Choroid plexus epithelial cell (primary cell): ENCODE results near the gene SF3A2.

Experiments used
- DNase-seq: peaks from one replicate; pipeline ENCODE4 v3.0.0-alpha.2; 2010; ENCODE audit warnings: low read depth
- H3K4me3 ChIP-seq: 2 replicates; pipeline ENCODE4 v1.5.1; 2011; ENCODE audit warnings: low read depth, mild to moderate bottlenecking, control low read depth, low read length, moderate library complexity
- TF ChIP-seq, protein P1 (sequence below): conservative IDR thresholded peaks from 2 replicates; pipeline ENCODE4 v1.5.1; 2011; ENCODE audit warnings: low read depth, mild to moderate bottlenecking, control low read depth, inconsistent platforms, low read length, moderate library complexity

Gene SF3A2

DNA sequence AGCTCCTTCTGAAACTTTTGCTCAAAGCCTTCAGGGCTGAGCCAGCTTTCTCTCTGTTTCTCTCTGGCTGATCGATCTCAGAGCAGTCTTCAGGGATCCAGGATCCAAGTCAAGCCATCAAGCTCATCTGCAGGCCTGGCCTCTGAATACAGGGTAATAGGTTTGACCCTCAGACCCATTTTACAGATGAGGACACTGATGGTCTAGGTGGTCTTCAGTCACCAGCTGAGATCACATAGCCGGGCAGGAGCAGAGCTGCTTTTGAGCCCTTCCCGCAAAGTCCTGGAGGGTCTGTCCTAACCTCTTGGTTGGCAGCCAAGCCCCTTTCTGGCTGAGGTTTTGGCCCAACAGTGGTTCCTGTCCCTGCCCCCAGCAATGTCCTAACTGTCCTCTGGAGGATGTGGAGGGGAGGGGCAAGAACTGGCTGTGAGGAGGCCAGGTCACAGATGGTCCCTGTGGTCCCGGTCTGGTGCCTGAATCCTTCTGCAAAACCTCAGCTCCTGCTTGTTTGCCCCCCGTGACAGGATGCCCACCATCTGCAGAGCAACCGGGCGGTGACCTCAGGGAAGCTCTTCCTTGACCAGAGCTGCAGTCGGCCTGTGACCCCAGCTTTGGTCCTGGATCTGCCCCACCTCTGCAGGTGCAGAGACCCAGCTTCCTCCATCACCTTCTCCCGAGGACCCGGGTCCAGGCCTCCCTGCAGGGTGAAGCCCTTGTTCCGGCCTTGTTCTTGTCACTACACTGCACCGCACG, 51.1 kb downstream of the SF3A2 start:
- TF ChIP-seq, protein P1, sequence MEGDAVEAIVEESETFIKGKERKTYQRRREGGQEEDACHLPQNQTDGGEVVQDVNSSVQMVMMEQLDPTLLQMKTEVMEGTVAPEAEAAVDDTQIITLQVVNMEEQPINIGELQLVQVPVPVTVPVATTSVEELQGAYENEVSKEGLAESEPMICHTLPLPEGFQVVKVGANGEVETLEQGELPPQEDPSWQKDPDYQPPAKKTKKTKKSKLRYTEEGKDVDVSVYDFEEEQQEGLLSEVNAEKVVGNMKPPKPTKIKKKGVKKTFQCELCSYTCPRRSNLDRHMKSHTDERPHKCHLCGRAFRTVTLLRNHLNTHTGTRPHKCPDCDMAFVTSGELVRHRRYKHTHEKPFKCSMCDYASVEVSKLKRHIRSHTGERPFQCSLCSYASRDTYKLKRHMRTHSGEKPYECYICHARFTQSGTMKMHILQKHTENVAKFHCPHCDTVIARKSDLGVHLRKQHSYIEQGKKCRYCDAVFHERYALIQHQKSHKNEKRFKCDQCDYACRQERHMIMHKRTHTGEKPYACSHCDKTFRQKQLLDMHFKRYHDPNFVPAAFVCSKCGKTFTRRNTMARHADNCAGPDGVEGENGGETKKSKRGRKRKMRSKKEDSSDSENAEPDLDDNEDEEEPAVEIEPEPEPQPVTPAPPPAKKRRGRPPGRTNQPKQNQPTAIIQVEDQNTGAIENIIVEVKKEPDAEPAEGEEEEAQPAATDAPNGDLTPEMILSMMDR, result no peak
- DNase-seq, result no peak
- no peak overlapping the region for H3K4me3 ChIP-seq

DNA sequence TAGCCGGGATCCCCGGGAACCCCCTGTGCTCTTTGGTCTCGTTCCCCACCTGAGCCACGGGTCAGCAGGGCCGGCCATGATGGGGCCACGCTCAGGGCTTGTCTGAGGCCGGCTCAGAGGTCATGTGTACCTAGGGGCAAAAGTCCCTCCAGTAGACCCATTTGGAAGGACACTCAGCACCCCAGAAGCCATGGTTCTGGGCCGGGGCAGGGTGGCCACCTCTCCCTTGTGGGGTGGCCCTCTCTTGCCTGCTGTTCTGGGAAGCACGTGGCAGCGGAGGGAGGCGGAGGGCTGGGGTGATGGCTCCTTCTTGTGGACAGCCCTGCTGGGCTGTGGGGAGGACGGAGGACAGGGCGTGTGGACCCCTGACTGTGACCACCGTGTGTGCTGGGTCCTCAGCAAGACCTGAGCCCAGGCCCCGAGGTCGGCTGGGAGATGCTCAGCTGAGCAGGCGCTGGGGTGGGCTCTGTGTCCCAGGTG, 51.8 kb downstream of the SF3A2 start:
- H3K4me3 ChIP-seq, result no peak overlapping the region
- TF ChIP-seq, protein P1, result no peak

DNA sequence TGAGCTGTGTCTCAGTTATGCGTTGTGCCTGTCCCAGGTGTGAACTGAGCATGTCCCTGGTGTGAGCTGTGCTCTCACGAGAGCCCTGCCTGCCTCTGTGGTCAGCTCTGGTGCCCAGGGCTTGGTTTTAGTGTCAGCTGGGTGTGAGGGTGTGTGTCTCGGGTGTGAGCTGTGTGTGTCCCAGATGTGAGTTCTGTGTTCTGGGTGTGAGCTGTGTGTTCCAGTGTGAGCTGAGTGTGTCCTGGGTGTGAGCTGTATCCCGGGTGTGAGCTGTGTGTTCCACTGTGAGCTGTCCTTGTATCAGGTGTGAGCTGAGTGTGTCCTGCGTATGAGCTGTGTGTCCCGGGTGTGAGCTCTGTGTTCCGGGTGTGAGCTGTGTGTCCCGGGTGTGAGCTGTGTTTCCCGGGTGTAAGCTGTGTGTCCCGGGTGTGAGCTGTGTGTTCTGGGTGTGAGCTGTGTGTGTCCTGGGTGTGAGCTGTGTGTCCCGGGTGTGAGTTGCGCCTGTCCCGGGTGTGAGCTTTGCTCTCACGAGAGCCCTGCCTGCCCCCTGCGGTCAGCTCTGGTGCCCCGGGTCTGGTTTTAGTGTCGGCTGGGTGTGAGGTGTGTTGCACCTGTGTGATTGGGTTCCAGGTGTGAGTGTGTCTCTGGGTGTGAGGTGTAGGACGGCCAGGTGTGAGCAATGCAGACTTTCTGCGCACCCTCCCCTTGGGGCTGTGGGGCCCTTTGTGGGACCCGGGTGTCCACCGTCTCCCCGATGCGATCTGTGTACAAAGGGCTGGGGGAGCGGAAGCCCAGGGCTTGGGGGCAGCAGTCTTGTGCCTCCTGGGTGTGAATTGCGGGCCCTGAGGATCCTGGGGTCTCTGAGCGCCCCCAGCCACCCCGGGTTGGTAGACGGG, 52.4 kb downstream of the SF3A2 start:
- H3K4me3 ChIP-seq, result no peak overlapping the region
- TF ChIP-seq, protein P1, result no peak
- DNase-seq, result no peak

More for the DNA sequence above, 51.8 kb downstream of the SF3A2 start:
- DNase-seq, result no peak

DNA sequence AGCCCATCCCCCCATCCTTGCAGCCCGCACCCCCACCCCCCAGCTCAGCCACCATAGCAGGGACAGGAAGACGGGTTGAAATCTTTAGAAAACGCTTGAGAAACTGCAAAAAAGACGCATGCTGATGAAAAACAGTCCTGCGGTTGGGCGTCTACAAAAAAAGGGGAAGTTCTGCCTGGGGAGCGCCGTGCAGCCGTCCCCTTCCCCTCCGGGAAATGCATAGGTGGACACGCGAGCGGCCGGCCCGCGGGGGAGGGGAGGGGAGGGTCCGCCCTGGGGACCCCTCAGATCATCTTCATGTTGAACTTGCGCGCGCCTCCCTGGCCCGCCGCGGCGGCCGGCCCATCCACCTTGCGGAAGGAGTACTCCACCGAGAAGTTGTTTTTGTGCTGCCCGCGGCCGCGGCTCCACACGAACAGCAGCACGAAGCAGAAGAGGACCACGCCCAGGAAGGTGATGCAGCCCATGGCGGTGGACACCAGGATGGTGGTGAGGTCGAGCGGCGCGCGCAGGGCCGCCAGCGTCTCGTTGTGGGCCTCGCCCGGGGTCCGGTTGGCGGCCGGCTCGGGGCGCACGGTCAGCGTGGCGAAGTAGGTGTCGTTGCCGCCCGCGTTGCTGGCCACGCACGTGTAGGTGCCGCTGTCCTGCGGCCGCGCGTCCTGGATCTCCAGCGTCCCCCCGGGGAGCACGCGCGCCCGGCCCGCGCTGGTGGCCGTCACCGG, 53.3 kb downstream of the SF3A2 start:
- TF ChIP-seq, protein P1, result no peak
- no peak overlapping the region for H3K4me3 ChIP-seq
- DNase-seq, result no peak

DNA sequence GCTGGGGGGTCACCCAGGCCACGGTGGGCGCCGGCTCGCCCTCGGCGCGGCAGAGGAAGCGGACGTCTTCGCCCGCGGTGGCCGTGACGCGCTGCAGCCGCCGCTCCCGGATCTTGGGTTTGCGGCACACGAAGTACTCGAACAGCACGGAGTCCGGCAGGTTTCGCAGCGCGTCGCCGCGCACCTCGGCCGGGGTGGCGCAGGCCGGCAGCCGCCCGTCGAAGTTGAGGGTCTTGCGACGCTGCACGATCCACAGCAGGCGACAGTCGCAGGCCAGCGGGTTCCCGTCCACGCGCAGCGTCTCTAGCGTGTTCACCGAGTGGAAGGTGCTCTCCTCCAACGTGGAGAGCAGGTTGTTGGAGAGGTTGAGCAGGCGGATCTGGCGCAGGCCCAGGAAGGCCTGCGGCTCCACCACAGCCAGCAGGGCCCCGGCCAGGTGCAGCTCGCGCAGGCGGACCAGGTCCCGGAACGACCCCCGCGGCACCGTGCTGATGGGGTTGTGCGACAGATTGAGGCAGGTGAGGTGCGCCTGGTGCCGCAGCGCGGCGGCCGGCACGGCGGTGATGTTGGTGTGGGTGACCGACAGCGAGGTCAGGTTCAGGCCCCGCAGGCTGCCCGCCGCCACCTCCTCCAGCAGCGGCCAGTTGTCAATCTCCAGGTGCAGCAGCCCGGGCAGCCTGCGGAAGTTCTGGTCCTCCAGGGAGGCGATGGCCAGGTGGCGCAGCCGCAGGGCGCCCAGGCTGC, 54.0 kb downstream of the SF3A2 start:
- H3K4me3 ChIP-seq, result no peak overlapping the region
- TF ChIP-seq, protein P1, result no peak
- DNase-seq, result no peak

DNA sequence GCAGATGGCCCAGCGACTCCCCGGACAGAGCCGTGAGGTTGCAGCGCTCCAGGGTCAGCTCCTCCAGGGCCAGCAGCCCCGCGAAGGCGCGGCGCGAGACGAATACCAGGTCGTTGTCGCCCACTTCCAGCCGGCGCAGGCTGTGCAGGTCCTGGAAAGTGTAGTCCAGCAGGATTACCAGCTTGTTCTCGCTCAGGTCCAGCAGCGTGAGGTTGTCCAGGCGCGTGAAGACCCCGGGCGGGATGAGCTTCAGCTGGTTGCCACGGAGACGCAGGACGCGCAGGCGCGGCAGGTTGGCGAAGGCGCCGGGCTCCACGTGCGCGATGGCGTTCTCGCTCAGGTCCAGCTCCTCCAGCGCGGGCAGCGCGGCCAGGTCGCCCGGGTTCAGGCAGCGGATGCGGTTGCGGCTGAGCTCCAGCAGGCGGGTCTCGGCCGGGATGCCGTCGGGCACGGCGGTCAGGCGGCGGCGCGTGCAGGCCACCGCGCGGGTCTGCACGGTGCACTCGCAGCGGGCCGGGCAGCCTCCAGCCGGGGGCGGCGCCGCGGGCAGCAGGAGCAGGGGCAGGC, 54.6 kb downstream of the SF3A2 start:
- H3K4me3 ChIP-seq, result no peak overlapping the region
- no peak for DNase-seq
- TF ChIP-seq, protein P1, result no peak
